ENCODE data around the gene PIP5K1B. TPM values are rescaled to one million over a fixed set of nuclear protein-coding genes. Genes with fewer than 3 reads are reported as not detected.
A peak's percentile ranks its signal among the peaks of the same experiment; 100 is the strongest.

PIP5K1B gene
- total RNA-seq, 1 donor from 2014 or later, result 2.1 TPM

DNA sequence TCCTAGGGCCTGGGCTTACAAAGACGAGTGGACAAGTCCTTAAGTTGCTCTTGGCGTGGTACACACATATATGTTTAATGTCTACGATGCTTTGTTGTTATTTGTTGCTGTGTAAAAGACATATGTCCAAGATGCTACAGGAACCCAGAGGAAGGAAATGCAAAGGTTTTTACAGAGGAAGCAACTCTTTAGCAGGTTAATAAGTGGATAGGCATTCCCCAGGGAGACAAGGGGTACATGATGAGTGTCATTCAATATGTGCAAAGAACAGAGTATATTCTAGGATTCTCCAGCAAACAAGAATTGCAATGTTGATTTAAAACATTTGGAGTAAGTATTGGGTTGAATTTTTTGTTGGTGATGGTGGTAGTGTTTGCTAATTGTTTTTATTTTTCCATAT lies 92.1 kb downstream of the PIP5K1B start:
- Histone ChIP-seq H3K27me3 (ENCODE audit: control insufficient read depth in 3 of 3, insufficient read depth in 3 of 3, low read length in 3 of 3) (no peaks in the 10 kb centered on the region), H3K4me1 (ENCODE audit: control insufficient read depth in 3 of 3, insufficient read depth in 3 of 3, low read length in 3 of 3) (no peaks in the 10 kb centered on the region), H3K9ac (ENCODE audit: low read depth in 1 of 3, low read length in 3 of 3) (no peak overlapping the region), H3K4me3 (ENCODE audit: low read length in 3 of 3) (no peak overlapping the region), H3K9me3 (ENCODE audit: control insufficient read depth in 3 of 3, low read length in 3 of 3) (no peaks in the 10 kb centered on the region), H3K36me3 (ENCODE audit: control insufficient read depth in 3 of 3, insufficient read depth in 3 of 3, low read length in 3 of 3) (no peaks in the 10 kb centered on the region), H3K27ac (ENCODE audit: low read depth, low read length) (no peak overlapping the region)

DNA sequence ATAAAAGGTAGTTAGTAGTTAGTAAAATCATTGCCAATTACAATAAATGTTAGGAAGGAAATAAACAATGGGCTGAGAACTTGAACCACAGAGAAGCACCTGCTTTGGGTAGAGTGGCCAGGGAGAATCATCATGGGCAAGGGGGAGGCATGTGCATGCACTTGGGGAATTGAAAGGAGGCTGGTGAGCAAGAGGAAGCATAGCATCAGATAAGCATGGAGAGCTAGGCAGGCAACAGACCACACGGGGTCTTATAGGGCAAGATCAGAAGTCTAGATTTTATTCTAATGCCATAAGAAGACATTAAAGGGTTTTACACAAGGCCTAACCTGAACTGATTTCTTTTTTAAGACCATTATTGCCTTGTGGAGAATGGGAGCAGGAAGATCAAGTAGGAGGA lies 93.4 kb downstream of the PIP5K1B start:
- Histone ChIP-seq H3K4me1 (ENCODE audit: control insufficient read depth in 3 of 3, insufficient read depth in 3 of 3, low read length in 3 of 3) (no peaks in the 10 kb centered on the region), H3K9me3 (ENCODE audit: control insufficient read depth in 3 of 3, low read length in 3 of 3) (no peaks in the 10 kb centered on the region), H3K4me3 (ENCODE audit: low read length in 3 of 3) (no peak overlapping the region), H3K9ac (ENCODE audit: low read depth in 1 of 3, low read length in 3 of 3) (no peak overlapping the region), H3K27ac (ENCODE audit: low read depth, low read length) (no peak overlapping the region), H3K36me3 (ENCODE audit: control insufficient read depth in 3 of 3, insufficient read depth in 3 of 3, low read length in 3 of 3) (no peaks in the 10 kb centered on the region), H3K27me3 (ENCODE audit: control insufficient read depth in 3 of 3, insufficient read depth in 3 of 3, low read length in 3 of 3) (no peaks in the 10 kb centered on the region)

DNA sequence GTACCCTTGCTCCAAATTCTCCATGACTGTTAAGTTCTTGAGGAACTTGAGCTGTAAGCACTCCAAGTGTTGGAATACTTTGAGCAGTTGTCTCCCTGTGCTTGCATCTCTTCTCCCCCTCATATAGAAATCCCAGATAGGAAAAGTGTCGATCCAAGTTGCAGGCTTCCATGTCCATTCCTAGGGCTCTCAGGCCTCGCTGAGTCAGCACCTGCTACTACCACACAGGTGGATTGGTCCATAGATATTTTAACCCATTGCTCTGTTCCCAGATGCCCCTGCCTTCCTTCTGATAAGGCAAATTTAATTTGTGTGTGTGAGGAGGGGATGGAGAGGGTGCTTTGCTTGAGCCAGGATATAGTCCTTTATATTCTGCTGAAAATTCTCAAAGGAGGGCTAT lies 95.8 kb downstream of the PIP5K1B start:
- Histone ChIP-seq H3K9ac (ENCODE audit: low read depth in 1 of 3, low read length in 3 of 3) (no peak overlapping the region), H3K27me3 (ENCODE audit: control insufficient read depth in 3 of 3, insufficient read depth in 3 of 3, low read length in 3 of 3) (no peaks in the 10 kb centered on the region), H3K27ac (ENCODE audit: low read depth, low read length) (no peak overlapping the region)

GRCh38 chr9:68802525-68803015 lies 97.5 kb downstream of the PIP5K1B start:
- no peaks in the 10 kb centered on the region for H3K27me3 ChIP-seq (ENCODE audit: control insufficient read depth in 3 of 3, insufficient read depth in 3 of 3, low read length in 3 of 3)
- H3K4me1 ChIP-seq (ENCODE audit: control insufficient read depth in 3 of 3, insufficient read depth in 3 of 3, low read length in 3 of 3), result peaks cover 16 to 18% (median 18%) of the 10 kb centered on the region in 3 donors
- no peak overlapping the region for H3K9ac ChIP-seq (ENCODE audit: low read depth in 1 of 3, low read length in 3 of 3)
- H3K27ac ChIP-seq (ENCODE audit: low read depth, low read length), result no peak overlapping the region
- H3K4me3 ChIP-seq (ENCODE audit: low read length in 3 of 3), result no peak overlapping the region
- H3K9me3 ChIP-seq (ENCODE audit: control insufficient read depth in 3 of 3, low read length in 3 of 3), result no peaks in the 10 kb centered on the region
- no peaks in the 10 kb centered on the region for H3K36me3 ChIP-seq (ENCODE audit: control insufficient read depth in 3 of 3, insufficient read depth in 3 of 3, low read length in 3 of 3)

More for the DNA sequence above, 95.8 kb downstream of the PIP5K1B start:
- Histone ChIP-seq H3K9me3 (ENCODE audit: control insufficient read depth in 3 of 3, low read length in 3 of 3) (no peaks in the 10 kb centered on the region), H3K4me3 (ENCODE audit: low read length in 3 of 3) (no peak overlapping the region), H3K36me3 (ENCODE audit: control insufficient read depth in 3 of 3, insufficient read depth in 3 of 3, low read length in 3 of 3) (no peaks in the 10 kb centered on the region), H3K4me1 (ENCODE audit: control insufficient read depth in 3 of 3, insufficient read depth in 3 of 3, low read length in 3 of 3) (peaks cover 12 to 14% (median 13%) of the 10 kb centered on the region in 3 donors)

DNA sequence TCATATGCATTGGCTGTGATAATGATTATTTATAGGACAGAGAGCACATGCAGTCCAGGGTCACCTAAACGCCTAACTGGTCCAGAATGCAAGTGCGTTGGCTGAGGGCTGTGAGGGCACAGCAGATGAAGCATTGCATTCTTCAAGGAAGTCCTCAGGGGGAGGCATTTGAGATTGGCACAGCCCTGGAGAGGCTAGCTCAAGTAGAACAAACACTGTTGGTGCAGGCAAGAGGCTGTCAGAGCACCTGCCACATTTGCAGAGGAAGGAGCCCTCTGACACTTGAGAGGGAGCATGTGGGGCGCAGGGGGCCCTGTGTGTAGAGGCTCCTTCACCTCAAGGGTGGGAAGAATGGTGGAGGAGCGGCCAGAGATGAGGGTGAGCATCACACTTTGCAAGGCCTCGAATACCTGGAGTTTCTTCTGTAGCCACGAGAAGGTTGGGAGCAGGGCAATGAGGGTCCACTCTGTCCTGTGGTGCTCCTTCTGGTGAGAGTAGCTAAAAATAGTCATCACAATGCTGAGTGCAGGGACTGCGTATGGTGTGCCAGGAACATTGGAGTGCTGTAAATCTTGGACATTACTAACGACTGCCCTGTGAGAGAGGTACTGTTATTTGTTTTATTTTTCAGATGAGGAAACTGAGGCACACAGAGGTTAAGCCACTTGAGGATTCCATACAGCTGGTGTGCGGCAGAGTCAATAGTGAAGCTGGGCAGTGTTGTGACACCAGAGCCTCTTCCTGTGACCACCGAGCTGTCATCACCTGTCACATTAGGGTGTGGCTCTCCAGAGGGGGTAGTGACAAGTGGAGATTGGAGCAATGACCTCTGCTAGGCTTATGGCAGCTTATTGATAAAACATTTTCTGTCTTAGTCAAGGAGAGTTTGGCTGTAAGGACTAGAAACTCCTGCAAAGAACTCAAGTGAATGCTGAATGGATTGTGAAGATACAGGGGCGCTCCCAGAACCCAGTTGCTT lies 100.2 kb downstream of the PIP5K1B start:
- Histone ChIP-seq H3K4me3 (ENCODE audit: low read length in 3 of 3) (peak overlapping the region; percentile 14 to 47 (median 42)), H3K9me3 (ENCODE audit: control insufficient read depth in 3 of 3, low read length in 3 of 3) (no peaks in the 10 kb centered on the region), H3K27me3 (ENCODE audit: control insufficient read depth in 3 of 3, insufficient read depth in 3 of 3, low read length in 3 of 3) (no peaks in the 10 kb centered on the region), H3K27ac (ENCODE audit: low read depth, low read length) (peak overlapping the region; percentile 48), H3K4me1 (ENCODE audit: control insufficient read depth in 3 of 3, insufficient read depth in 3 of 3, low read length in 3 of 3) (peaks cover 16 to 18% (median 18%) of the 10 kb centered on the region in 3 donors), H3K36me3 (ENCODE audit: control insufficient read depth in 3 of 3, insufficient read depth in 3 of 3, low read length in 3 of 3) (no peaks in the 10 kb centered on the region), H3K9ac (ENCODE audit: low read depth in 1 of 3, low read length in 3 of 3) (peak overlapping the region in 2 of 3 donors; percentile 15 to 50)

DNA sequence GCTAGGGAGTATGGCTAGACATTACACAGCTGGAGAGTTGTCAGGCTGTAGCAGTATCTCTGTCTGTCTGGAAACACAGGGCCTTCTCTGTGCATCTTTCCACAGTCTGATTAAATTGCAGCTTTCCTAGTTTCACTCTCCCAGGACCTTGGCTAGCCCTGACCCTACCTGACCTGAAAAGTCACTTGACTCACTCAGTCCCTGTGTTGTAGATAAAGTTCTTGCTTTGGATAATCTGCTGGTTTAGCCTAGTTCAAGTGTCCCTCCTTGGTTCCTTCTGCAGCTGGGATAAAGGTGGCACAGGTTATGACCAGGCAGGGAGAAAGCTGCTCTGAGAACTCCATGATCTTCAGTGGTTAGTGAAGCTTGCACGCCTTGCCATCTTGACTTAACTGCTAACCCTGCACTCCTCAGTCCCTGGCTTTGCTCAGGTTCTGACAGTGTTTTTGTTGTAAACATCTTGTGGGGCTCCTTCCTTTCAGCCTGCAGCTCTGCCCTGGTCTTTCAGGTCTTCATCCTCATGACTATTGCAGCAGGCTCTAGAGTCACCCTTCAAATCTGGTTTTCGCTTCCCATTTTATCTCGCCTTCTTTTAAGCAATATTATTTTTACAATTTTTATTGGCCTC lies 101.0 kb downstream of the PIP5K1B start:
- Histone ChIP-seq H3K36me3 (ENCODE audit: control insufficient read depth in 3 of 3, insufficient read depth in 3 of 3, low read length in 3 of 3) (no peaks in the 10 kb centered on the region), H3K4me1 (ENCODE audit: control insufficient read depth in 3 of 3, insufficient read depth in 3 of 3, low read length in 3 of 3) (peaks cover 16 to 18% (median 18%) of the 10 kb centered on the region in 3 donors), H3K9ac (ENCODE audit: low read depth in 1 of 3, low read length in 3 of 3) (no peak overlapping the region), H3K27ac (ENCODE audit: low read depth, low read length) (peak overlapping the region; percentile 48), H3K9me3 (ENCODE audit: control insufficient read depth in 3 of 3, low read length in 3 of 3) (no peaks in the 10 kb centered on the region), H3K27me3 (ENCODE audit: control insufficient read depth in 3 of 3, insufficient read depth in 3 of 3, low read length in 3 of 3) (no peaks in the 10 kb centered on the region), H3K4me3 (ENCODE audit: low read length in 3 of 3) (peak overlapping the region in 2 of 3 donors; percentile 13 to 21)

DNA sequence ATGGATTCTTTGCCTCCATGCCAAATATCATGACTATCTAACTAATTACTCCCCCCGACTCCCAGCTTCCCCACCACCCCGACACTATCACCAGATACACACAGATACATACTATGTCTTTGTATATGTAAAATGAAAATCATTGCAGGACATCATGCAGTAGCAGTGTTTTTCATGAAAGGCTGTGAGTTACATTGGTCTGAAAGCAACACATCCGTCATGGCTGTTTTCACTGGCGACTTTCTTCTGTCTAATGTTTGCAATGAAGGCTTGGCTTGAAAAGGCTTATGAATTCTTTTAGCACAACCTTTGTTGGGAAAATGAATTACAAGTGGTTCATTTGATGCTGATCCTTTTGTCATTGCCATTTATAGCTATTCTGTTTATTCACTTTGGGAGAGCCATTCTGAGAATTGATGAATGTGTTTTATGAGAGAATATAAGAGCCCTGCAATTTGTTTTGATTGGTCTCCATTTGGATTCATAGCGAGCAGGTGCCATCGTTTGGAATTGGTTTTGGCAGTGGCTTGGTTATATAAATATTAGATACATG lies 103.4 kb downstream of the PIP5K1B start:
- Histone ChIP-seq H3K27me3 (ENCODE audit: control insufficient read depth in 3 of 3, insufficient read depth in 3 of 3, low read length in 3 of 3) (no peaks in the 10 kb centered on the region), H3K36me3 (ENCODE audit: control insufficient read depth in 3 of 3, insufficient read depth in 3 of 3, low read length in 3 of 3) (no peaks in the 10 kb centered on the region), H3K4me3 (ENCODE audit: low read length in 3 of 3) (no peak overlapping the region), H3K27ac (ENCODE audit: low read depth, low read length) (no peak overlapping the region), H3K9ac (ENCODE audit: low read depth in 1 of 3, low read length in 3 of 3) (no peak overlapping the region), H3K9me3 (ENCODE audit: control insufficient read depth in 3 of 3, low read length in 3 of 3) (no peaks in the 10 kb centered on the region), H3K4me1 (ENCODE audit: control insufficient read depth in 3 of 3, insufficient read depth in 3 of 3, low read length in 3 of 3) (peaks cover 16 to 18% (median 18%) of the 10 kb centered on the region in 3 donors)

GRCh38 chr9:68817079-68817875 lies 112.2 kb downstream of the PIP5K1B start:
- Histone ChIP-seq H3K27me3 (ENCODE audit: control insufficient read depth in 3 of 3, insufficient read depth in 3 of 3, low read length in 3 of 3) (no peaks in the 10 kb centered on the region), H3K36me3 (ENCODE audit: control insufficient read depth in 3 of 3, insufficient read depth in 3 of 3, low read length in 3 of 3) (no peaks in the 10 kb centered on the region), H3K4me1 (ENCODE audit: control insufficient read depth in 3 of 3, insufficient read depth in 3 of 3, low read length in 3 of 3) (no peaks in the 10 kb centered on the region), H3K27ac (ENCODE audit: low read depth, low read length) (no peak overlapping the region), H3K9me3 (ENCODE audit: control insufficient read depth in 3 of 3, low read length in 3 of 3) (no peaks in the 10 kb centered on the region), H3K9ac (ENCODE audit: low read depth in 1 of 3, low read length in 3 of 3) (no peak overlapping the region), H3K4me3 (ENCODE audit: low read length in 3 of 3) (no peak overlapping the region)

DNA sequence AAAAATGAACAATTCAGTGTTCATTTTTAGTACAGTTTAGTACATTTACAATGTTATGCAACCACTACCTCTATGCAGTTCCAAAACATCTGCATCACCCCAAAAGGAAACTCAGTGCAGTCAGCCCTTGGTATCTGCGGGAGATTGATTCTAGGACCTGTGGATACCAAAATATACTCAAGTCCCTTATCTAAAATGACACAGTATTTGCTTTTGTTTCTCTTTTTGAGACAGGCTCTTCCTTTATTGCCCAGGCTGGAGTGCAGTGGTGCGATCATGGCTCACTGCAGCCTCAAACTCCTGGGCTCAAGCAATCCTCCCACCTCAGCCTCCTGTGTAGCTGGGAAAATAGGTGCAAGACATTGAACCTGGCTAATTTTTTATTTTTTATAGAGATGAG lies 114.0 kb downstream of the PIP5K1B start:
- H3K36me3 ChIP-seq (ENCODE audit: control insufficient read depth in 3 of 3, insufficient read depth in 3 of 3, low read length in 3 of 3), result no peaks in the 10 kb centered on the region

More for the DNA sequence above, 114.0 kb downstream of the PIP5K1B start:
- Histone ChIP-seq H3K27me3 (ENCODE audit: control insufficient read depth in 3 of 3, insufficient read depth in 3 of 3, low read length in 3 of 3) (no peaks in the 10 kb centered on the region), H3K9me3 (ENCODE audit: control insufficient read depth in 3 of 3, low read length in 3 of 3) (no peaks in the 10 kb centered on the region), H3K27ac (ENCODE audit: low read depth, low read length) (no peak overlapping the region), H3K4me3 (ENCODE audit: low read length in 3 of 3) (no peak overlapping the region), H3K9ac (ENCODE audit: low read depth in 1 of 3, low read length in 3 of 3) (no peak overlapping the region), H3K4me1 (ENCODE audit: control insufficient read depth in 3 of 3, insufficient read depth in 3 of 3, low read length in 3 of 3) (peaks cover 4 to 5% (median 4%) of the 10 kb centered on the region in 3 donors)

Data from skeletal muscle tissue (tissue), 4 donors.